ENCODE results near the gene MECR.

MECR gene

GRCh38 chr1:29267321-29268070 lies 36.8 kb upstream of the MECR start:
- Histone ChIP-seq H2AFZ (no peak overlapping the region), H3K79me2 (no peaks in the 10 kb centered on the region), H3K4me2 (ENCODE audit: low read length) (no peak overlapping the region), H3K4me3 (ENCODE audit: low read depth, low read length) (no peak overlapping the region), H3K36me3 (ENCODE audit: control insufficient read depth, insufficient read depth, low read length) (no peaks in the 10 kb centered on the region), H3K27me3 (ENCODE audit: control insufficient read depth, insufficient read depth, low read length) (no peaks in the 10 kb centered on the region), H3K27ac (no peak overlapping the region), H3K4me1 (no peaks in the 10 kb centered on the region), H3K9ac (no peak overlapping the region), H3K9me3 (ENCODE audit: control insufficient read depth, low read length) (no peaks in the 10 kb centered on the region)
- TF ChIP-seq, protein P1, sequence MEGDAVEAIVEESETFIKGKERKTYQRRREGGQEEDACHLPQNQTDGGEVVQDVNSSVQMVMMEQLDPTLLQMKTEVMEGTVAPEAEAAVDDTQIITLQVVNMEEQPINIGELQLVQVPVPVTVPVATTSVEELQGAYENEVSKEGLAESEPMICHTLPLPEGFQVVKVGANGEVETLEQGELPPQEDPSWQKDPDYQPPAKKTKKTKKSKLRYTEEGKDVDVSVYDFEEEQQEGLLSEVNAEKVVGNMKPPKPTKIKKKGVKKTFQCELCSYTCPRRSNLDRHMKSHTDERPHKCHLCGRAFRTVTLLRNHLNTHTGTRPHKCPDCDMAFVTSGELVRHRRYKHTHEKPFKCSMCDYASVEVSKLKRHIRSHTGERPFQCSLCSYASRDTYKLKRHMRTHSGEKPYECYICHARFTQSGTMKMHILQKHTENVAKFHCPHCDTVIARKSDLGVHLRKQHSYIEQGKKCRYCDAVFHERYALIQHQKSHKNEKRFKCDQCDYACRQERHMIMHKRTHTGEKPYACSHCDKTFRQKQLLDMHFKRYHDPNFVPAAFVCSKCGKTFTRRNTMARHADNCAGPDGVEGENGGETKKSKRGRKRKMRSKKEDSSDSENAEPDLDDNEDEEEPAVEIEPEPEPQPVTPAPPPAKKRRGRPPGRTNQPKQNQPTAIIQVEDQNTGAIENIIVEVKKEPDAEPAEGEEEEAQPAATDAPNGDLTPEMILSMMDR (IDR thresholded peaks at IDR 0.05) = no peak

- TF ChIP-seq, protein P1 (IDR thresholded peaks at IDR 0.05) = no peak
- H3K36me3 ChIP-seq (ENCODE audit: control insufficient read depth, insufficient read depth, low read length) = no peaks in the 10 kb centered on the region
- no peak overlapping the region for H2AFZ ChIP-seq
- no peaks in the 10 kb centered on the region for H3K9me3 ChIP-seq (ENCODE audit: control insufficient read depth, low read length)
- H3K9ac ChIP-seq = no peak overlapping the region
- no peak overlapping the region for H3K27ac ChIP-seq
- H3K4me1 ChIP-seq = no peaks in the 10 kb centered on the region
- no peak overlapping the region for H3K4me2 ChIP-seq (ENCODE audit: low read length)
- H3K4me3 ChIP-seq (ENCODE audit: low read depth, low read length) = no peak overlapping the region
- H3K79me2 ChIP-seq = no peaks in the 10 kb centered on the region
- no peaks in the 10 kb centered on the region for H3K27me3 ChIP-seq (ENCODE audit: control insufficient read depth, insufficient read depth, low read length)
These were observed 36.2 kb upstream of the MECR start for GRCh38 chr1:29266912-29267311.

DNA sequence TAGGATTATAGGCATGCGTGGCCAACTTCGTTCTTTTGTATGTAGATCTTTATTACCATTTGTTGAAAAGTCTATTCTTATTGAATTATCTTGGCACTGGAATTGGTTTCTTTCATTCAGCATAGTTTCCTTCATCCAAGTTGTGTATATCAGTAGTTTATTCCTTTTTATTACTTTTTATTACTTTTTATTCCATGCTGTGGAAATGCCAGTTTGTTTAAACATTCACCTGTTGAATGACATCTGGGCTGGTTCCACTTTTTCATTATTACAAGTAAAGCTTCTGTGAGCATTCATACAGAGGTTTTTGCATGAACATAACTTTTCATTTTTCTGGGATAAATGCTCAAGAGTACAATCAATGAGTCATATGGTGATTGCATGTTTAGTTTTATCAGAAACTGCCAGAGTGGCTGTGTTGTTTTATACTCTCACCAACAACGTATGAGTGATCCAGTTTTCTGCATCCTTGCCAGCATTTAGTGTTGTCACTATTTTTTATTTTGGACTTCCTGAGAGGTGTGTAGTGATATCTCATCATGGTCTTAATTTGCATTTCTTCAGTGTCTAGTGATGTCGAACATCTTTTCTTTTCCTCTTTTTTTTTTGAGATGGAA lies 34.1 kb upstream of the MECR start:
- Histone ChIP-seq H2AFZ (no peak overlapping the region), H3K36me3 (ENCODE audit: control insufficient read depth, insufficient read depth, low read length) (no peaks in the 10 kb centered on the region), H3K27me3 (ENCODE audit: control insufficient read depth, insufficient read depth, low read length) (no peaks in the 10 kb centered on the region), H3K27ac (no peak overlapping the region), H3K4me2 (ENCODE audit: low read length) (no peak overlapping the region), H3K9me3 (ENCODE audit: control insufficient read depth, low read length) (no peaks in the 10 kb centered on the region), H3K4me1 (no peaks in the 10 kb centered on the region), H3K79me2 (no peaks in the 10 kb centered on the region), H3K9ac (no peak overlapping the region), H3K4me3 (ENCODE audit: low read depth, low read length) (no peak overlapping the region)
- TF ChIP-seq, protein P1 (IDR thresholded peaks at IDR 0.05) = no peak

DNA sequence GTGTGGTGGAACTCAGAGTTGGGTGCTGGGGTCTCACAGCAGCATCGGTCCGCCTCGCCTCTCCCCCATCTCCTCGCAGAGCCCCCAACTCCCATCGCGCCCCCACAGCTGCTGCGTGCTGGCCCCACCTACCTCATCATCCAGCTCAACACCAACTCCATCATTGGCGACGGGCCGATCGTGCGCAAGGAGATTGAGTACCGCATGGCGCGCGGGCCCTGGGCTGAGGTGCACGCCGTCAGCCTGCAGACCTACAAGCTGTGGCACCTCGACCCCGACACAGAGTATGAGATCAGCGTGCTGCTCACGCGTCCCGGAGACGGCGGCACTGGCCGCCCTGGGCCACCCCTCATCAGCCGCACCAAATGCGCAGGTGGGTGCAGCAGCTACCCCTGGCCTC lies 29.8 kb upstream of the MECR start:
- Histone ChIP-seq H3K27me3 (ENCODE audit: control insufficient read depth, insufficient read depth, low read length) (no peaks in the 10 kb centered on the region), H2AFZ (no peak overlapping the region), H3K9me3 (ENCODE audit: control insufficient read depth, low read length) (no peaks in the 10 kb centered on the region), H3K4me1 (no peaks in the 10 kb centered on the region), H3K4me2 (ENCODE audit: low read length) (no peak overlapping the region), H3K4me3 (ENCODE audit: low read depth, low read length) (no peak overlapping the region), H3K36me3 (ENCODE audit: control insufficient read depth, insufficient read depth, low read length) (no peaks in the 10 kb centered on the region), H3K9ac (no peak overlapping the region), H3K27ac (no peak overlapping the region), H3K79me2 (no peaks in the 10 kb centered on the region)
- TF ChIP-seq, protein P1 (IDR thresholded peaks at IDR 0.05) = no peak

Data from parathyroid adenoma (tissue), 2 donors.